Measurements from ENCODE around the gene FAN1. TPM values are rescaled to one million over a fixed set of nuclear protein-coding genes. Genes with fewer than 3 reads are reported as not detected.
A peak's percentile ranks its signal among the peaks of the same experiment; 100 is the strongest.

Gene FAN1
- total RNA-seq, 1 experiment from 2014 or later, result 27.7 TPM

DNA sequence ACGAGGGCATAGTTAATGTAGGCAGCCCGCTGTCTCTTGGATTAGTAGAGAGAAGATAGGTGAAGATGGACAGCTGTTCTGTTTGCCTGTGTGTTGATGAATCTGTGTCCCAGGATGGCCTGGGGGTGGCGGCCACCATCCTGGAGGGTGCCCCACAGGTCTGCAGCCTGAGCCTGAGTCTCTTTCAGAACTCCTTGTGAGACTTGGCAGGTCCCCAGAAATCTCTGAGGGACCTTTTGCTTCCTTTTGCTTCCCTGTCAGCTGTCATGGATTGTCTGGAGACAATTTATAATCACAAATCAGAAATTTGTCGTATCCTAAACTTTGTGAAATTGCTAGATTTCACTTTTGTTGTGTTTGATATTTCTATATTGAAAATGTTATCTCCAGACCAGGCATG, 17.4 kb downstream of the FAN1 start:
- DNase-seq (ENCODE audit: low read depth), result no peak

GRCh38 chr15:30921781-30922479, 18.2 kb downstream of the FAN1 start:
- DNase-seq (ENCODE audit: low read depth), result no peak

DNA sequence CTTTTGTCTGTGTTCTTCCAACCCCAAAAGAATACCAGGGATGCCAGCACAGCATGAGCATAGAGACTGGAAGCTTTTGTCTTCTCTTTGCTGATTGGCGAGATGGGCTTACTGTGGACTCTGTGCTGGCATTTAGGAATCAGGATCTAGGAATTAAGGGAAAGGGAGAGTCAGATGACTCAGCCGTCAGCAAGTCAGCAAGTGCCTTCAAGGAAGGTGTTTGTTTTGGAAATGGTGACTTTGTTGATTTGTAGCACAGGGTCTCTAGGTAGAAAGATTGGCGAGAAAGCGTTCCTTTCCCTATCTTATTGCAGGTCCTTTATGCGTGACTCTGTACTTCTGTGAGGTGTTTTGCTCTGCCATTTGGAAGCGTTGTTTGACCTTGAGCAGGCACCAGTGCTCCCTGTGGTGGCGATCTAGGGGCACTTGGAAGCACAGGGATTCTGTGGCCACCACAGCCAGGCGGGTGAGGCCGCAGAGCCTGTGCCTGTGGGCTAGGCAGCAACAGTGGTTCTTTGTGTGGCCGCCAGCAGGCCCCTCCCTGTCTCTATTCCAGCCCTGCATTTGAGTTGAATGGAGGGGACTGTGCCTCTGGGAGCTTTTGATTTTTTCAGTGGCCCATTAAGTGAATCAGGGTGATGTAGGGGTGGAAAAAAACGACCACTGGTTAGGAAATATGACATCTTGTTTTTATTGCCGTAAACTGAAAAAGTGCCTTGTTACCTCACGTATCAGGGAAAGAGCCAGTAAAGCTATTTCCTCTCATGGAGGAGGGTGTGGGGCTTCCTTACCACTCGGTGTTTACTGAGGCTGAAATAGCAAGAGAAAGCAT, 19.0 kb downstream of the FAN1 start:
- no peak for DNase-seq (ENCODE audit: low read depth)

GRCh38 chr15:30923429-30923828, 19.7 kb downstream of the FAN1 start:
- DNase-seq (ENCODE audit: low read depth), result no peak

GRCh38 chr15:30924353-30924752, 20.6 kb downstream of the FAN1 start:
- no peak for DNase-seq (ENCODE audit: low read depth)

- DNase-seq (ENCODE audit: low read depth), result no peak
Observed at GRCh38 chr15:30925686-30926085, 22.0 kb downstream of the FAN1 start.

DNA sequence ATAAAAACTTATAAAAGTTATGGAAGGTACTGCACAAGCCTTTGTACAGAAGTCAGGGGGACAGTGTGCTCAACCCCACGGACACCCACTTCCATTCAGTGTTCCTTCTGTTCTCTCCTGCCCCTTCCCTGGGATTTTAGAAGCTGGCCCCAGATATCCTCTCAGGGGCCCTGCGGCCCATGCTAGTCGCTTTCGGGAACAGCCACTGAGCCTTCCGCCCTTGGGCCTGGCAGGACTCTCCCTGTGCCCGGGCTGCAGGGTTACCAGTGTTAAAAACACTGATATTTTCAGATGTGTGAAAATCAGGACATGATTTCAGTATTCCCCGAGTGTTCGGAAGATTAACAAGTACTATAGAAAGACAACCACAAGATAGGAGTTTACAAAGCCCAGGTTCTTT, 22.4 kb downstream of the FAN1 start:
- no peak for DNase-seq (ENCODE audit: low read depth)

DNA sequence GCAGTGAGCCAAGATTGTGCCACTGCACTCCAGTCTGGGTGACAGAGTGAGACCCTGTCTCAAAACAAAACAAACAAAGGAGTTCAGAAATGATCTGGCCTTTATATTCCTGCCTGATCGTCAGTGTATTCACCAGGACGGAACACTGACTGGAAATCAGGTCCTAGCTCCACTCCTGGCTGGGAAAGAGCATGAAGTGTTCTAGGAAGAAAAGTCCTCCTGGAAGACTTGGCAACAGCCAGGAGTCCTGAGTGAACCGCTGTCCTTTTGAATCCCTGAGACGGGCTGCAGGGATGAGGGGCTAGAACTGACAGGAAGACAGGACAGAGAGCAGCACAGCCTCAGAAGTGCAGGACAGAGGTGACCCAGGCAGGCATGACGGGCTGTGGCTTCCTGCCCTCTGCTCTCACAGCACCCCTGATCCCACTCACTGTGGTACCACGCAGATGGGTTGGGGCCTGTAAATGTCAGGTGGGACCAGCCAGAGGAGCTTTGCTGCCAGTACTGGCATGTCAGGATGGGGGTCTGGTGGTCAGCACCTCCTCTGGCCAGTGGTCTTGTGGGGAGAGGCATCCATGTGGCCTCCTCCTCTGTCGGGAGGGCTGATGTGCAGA, 23.5 kb downstream of the FAN1 start:
- DNase-seq (ENCODE audit: low read depth), result no peak

GRCh38 chr15:30928076-30928475, 24.4 kb downstream of the FAN1 start:
- no peak for DNase-seq (ENCODE audit: low read depth)

- DNase-seq (ENCODE audit: low read depth), result no peak
Observed at GRCh38 chr15:30929064-30929669, 25.5 kb downstream of the FAN1 start.

GRCh38 chr15:30929982-30930381, 26.3 kb downstream of the FAN1 start:
- no peak for DNase-seq (ENCODE audit: low read depth)

- no peak for DNase-seq (ENCODE audit: low read depth)
Observed at GRCh38 chr15:30930422-30930821, 26.7 kb downstream of the FAN1 start.

- DNase-seq (ENCODE audit: low read depth), result no peak
Observed at GRCh38 chr15:30933293-30933692, 29.6 kb downstream of the FAN1 start.

DNA sequence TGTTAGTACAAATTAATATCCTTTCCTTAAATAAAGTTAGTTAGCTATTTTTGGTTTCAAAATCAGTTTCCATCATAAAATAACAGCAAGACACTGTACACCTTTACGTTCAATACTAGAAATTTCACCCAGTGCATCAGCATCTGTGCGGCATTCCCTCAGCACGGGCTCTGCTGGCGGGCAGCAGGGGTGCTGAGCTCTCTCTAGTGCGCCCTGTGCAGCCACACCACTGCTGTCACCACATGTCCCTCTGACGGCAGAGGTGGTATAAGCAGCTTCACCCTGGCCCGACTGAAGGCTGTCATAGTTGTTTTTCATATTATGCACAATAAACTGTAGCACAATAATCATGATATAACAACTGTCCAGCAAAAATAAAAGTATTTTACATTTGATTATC, 35.4 kb downstream of the FAN1 start:
- DNase-seq (ENCODE audit: low read depth), result no peak

- DNase-seq (ENCODE audit: low read depth), result no peak
Observed at GRCh38 chr15:30940359-30940758, 36.6 kb downstream of the FAN1 start.

- DNase-seq (ENCODE audit: low read depth), result no peak
Observed at GRCh38 chr15:30941520-30941919, 37.8 kb downstream of the FAN1 start.

- DNase-seq (ENCODE audit: low read depth), result no peak
Observed at GRCh38 chr15:30943654-30944335, 40.1 kb downstream of the FAN1 start.

- DNase-seq (ENCODE audit: low read depth), result no peak
Observed at GRCh38 chr15:30953183-30953582, 49.5 kb downstream of the FAN1 start.

- DNase-seq (ENCODE audit: low read depth), result peak; percentile 77
Observed at GRCh38 chr15:30953731-30954378, 50.1 kb downstream of the FAN1 start.

DNA sequence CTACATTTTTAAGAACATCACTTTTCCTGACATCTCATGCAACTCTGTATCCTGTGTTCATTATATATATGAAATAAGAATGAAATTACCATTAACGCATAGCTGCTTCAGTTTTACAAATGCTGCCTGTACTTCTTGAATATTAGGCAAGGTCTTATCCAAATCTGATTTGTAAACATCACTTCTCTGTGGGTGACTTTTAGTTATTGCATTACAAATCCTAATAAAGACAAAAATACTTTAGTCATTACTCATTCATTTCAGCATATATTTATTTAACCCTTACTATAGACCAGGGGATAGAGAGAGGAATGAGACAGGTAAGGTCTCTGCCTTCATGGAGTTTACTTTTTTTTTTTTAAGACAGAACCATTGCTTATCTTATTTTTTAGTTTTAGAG, 51.0 kb downstream of the FAN1 start:
- no peak for DNase-seq (ENCODE audit: low read depth)

All from Daoy (cell line).